ENCODE measurements around the gene TSEN2. TPM values are rescaled to one million over a fixed set of nuclear protein-coding genes. Genes with fewer than 3 reads are reported as not detected.

The TSEN2 gene
- total RNA-seq, 1 experiment from 2014 or later, result 22.0 TPM

DNA sequence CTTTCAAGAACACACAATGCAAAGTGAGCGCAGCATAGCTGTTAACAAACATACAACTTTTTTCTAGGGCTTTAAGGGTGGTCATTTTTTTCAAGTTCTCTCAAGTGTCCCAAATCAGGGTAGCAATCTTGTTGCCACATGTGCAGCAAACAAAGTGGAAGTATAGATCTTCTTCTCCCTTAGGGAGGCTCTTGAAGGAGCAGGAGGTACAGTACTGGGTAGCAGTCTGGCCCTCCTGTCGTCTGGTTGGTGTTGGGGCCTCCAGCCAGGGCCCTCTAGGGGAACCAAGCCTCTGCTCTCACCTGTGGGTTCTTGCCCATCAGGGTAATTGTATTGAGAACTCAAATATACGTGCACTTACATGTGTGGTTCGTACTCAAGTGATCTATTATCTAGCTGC is 98.5 kb downstream of the TSEN2 start:
- Histone ChIP-seq H3K27me3 (ENCODE audit: control insufficient read depth, insufficient read depth, low read length) (no peaks in the 10 kb centered on the region), H3K36me3 (ENCODE audit: control insufficient read depth, insufficient read depth, low read length) (peaks cover 8% of the 10 kb centered on the region), H3K27ac (ENCODE audit: low read length) (no peak overlapping the region), H3K9me3 (ENCODE audit: control insufficient read depth, insufficient read depth, low read depth, low read length) (no peaks in the 10 kb centered on the region), H3K4me1 (ENCODE audit: control insufficient read depth, insufficient read depth, low read length) (no peaks in the 10 kb centered on the region), H3K4me3 (ENCODE audit: low read depth in 2 of 2, low read length in 2 of 2) (no peak overlapping the region)
- TF ChIP-seq TCF7L2 (IDR thresholded peaks at IDR 0.05; ENCODE audit: low read depth, low read length) (no peak), SIN3A (IDR thresholded peaks at IDR 0.05; ENCODE audit: borderline replicate concordance, insufficient read depth, low read depth, low read length) (no peak)
- ATAC-seq (no peak), DNase-seq (ENCODE audit: low read depth, low spot score) (no peak)
- in situ Hi-C loops (cut with HindIII; ENCODE audit: low pct_unique_long_range_greater_than_20kb, low sequenced_read_pairs) (no loop called here), intact Hi-C loops (cut with micrococcal nuclease; ENCODE audit: unreplicated experiment) (no loop called here)
- ChIA-PET POLR2A (interaction anchor here (1.0 kb wide), 1 partner anchor 15 kb away, joined by 3 read pairs; no protein-coding TSS in a partner anchor), CTCF (no interaction called here)
- BruUV-seq (replicated peaks), result TSS peak; percentile 35

Other genes starting within 250 kb of the TSEN2 start
- gene PPARG, start 195.4 kb upstream of the TSEN2 start, total RNA-seq (2021; ENCODE audit: unreplicated experiment), result 88.1 TPM
- not detected for gene MKRN2OS, start 61.0 kb downstream of the TSEN2 start, total RNA-seq (2021; ENCODE audit: unreplicated experiment)
- gene MKRN2, start 72.6 kb downstream of the TSEN2 start, total RNA-seq (2021; ENCODE audit: unreplicated experiment), result 19.4 TPM
- gene RAF1, start 179.6 kb downstream of the TSEN2 start, total RNA-seq (2021; ENCODE audit: unreplicated experiment), result 68.8 TPM